ENCODE data around the gene ADAMTS12. TPM values are rescaled to one million over a fixed set of nuclear protein-coding genes. Genes with fewer than 3 reads are reported as not detected.

Gene ADAMTS12
- polyA plus RNA-seq, 4 donors, result 0.37 to 2.8 (median 0.54) TPM; not detected in 1

DNA sequence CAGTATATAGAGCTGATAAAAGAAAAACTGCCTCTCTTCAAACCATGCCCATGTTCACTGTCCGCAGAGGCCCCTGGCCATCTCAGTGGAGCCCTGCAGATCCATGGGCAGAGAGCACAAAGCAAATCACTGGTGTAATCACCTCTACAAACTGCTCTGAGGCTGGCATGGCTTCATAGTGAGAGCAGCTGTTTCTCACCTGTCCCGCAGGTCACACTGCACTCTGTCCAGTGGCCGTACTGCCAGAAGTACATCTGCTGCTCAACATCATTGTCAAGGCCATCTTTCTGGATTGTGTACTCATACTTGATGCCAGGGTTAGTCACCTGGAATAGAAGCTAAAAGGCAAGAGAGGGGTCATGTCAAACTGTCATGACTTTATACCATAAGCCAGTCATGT, 277.8 kb downstream of the ADAMTS12 start:
- H3K9me3 ChIP-seq (ENCODE audit: control insufficient read depth in 2 of 2, insufficient read depth in 1 of 2, low read depth in 1 of 2, low read length in 1 of 2), result no peaks in the 10 kb centered on the region
- no peak overlapping the region for H3K4me3 ChIP-seq (ENCODE audit: low read depth in 1 of 3, low read length in 3 of 3)
- 82 to 93% (median 89%) methylated on average over 3 of the region's 3 CpGs for WGBS, 3 donors
- no peak overlapping the region for H3K27ac ChIP-seq (ENCODE audit: low read depth in 1 of 3, low read length in 2 of 3)
- FAIRE-seq (no peak), DNase-seq (no peak)
- no peaks in the 10 kb centered on the region for H3K36me3 ChIP-seq (ENCODE audit: control insufficient read depth in 3 of 3, insufficient read depth in 2 of 3, low read depth in 1 of 3, low read length in 3 of 3)
- no peaks in the 10 kb centered on the region for H3K27me3 ChIP-seq (ENCODE audit: control insufficient read depth in 3 of 3, insufficient read depth in 3 of 3, low read length in 3 of 3)
- H3K4me1 ChIP-seq (ENCODE audit: control insufficient read depth in 3 of 3, insufficient read depth in 2 of 3, low read depth in 1 of 3, low read length in 2 of 3), result no peaks in the 10 kb centered on the region

DNA sequence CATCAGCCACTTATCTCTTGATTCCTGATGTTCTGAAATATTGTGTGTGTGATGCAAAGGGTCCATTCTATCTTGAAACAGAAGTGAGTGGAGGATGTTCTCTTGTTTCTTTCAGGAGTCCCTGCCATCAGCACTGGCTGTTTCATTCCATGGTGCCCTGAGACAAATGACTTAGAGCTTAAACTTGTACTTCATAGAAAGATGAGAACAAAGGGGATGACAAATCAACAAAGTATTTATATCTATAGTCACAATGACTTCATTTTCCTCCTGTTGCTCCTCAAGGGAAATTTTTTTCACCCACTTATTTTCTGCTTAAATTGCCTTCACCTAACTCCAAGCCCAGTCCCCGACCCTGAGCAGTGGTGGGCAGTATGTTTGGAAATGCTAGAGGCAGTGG, 279.4 kb downstream of the ADAMTS12 start:
- peaks cover 0 to 2% (median 0%) of the 10 kb centered on the region in 3 donors for H3K27me3 ChIP-seq (ENCODE audit: control insufficient read depth in 3 of 3, insufficient read depth in 3 of 3, low read length in 3 of 3)
- DNase-seq, result no peak
- no peaks in the 10 kb centered on the region for H3K36me3 ChIP-seq (ENCODE audit: control insufficient read depth in 3 of 3, insufficient read depth in 2 of 3, low read depth in 1 of 3, low read length in 3 of 3)
- H3K9me3 ChIP-seq (ENCODE audit: control insufficient read depth in 2 of 2, insufficient read depth in 1 of 2, low read depth in 1 of 2, low read length in 1 of 2), result no peaks in the 10 kb centered on the region
- no peaks in the 10 kb centered on the region for H3K4me1 ChIP-seq (ENCODE audit: control insufficient read depth in 3 of 3, insufficient read depth in 2 of 3, low read depth in 1 of 3, low read length in 2 of 3)
- no peak overlapping the region for H3K27ac ChIP-seq (ENCODE audit: low read depth in 1 of 3, low read length in 2 of 3)
- no peak for FAIRE-seq
- WGBS, 3 donors, result 44 to 81% (median 63%) methylated on average over 1 of the region's 1 CpG
- no peak overlapping the region for H3K4me3 ChIP-seq (ENCODE audit: low read depth in 1 of 3, low read length in 3 of 3)

DNA sequence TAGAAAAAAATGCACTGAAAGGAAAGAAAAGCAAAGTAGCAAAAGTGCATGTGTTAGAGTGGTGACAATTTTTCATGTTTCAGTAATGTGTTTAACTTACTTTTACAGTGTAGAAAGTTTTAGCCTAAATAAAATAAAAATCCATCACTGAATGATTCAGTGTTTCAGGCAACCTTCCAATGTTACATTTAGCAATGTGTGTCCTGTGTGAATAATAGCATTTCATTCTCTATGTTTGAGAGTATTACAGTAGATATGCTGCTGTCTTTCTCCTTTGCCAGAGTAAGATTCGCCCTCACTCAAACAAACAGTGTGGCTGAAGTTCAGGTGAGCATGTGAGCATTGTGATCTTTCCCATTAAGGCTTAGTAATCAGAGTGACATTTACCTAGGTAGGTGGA, 279.9 kb downstream of the ADAMTS12 start:
- 73 to 83% (median 73%) methylated on average over 1 of the region's 1 CpG for WGBS, 3 donors
- Histone ChIP-seq H3K36me3 (ENCODE audit: control insufficient read depth in 3 of 3, insufficient read depth in 2 of 3, low read depth in 1 of 3, low read length in 3 of 3) (no peaks in the 10 kb centered on the region), H3K4me3 (ENCODE audit: low read depth in 1 of 3, low read length in 3 of 3) (no peak overlapping the region), H3K9me3 (ENCODE audit: control insufficient read depth in 2 of 2, insufficient read depth in 1 of 2, low read depth in 1 of 2, low read length in 1 of 2) (no peaks in the 10 kb centered on the region), H3K4me1 (ENCODE audit: control insufficient read depth in 3 of 3, insufficient read depth in 2 of 3, low read depth in 1 of 3, low read length in 2 of 3) (no peaks in the 10 kb centered on the region), H3K27ac (ENCODE audit: low read depth in 1 of 3, low read length in 2 of 3) (no peak overlapping the region), H3K27me3 (ENCODE audit: control insufficient read depth in 3 of 3, insufficient read depth in 3 of 3, low read length in 3 of 3) (peaks cover 0 to 2% (median 0%) of the 10 kb centered on the region in 3 donors)
- DNase-seq (no peak), FAIRE-seq (no peak)

DNA sequence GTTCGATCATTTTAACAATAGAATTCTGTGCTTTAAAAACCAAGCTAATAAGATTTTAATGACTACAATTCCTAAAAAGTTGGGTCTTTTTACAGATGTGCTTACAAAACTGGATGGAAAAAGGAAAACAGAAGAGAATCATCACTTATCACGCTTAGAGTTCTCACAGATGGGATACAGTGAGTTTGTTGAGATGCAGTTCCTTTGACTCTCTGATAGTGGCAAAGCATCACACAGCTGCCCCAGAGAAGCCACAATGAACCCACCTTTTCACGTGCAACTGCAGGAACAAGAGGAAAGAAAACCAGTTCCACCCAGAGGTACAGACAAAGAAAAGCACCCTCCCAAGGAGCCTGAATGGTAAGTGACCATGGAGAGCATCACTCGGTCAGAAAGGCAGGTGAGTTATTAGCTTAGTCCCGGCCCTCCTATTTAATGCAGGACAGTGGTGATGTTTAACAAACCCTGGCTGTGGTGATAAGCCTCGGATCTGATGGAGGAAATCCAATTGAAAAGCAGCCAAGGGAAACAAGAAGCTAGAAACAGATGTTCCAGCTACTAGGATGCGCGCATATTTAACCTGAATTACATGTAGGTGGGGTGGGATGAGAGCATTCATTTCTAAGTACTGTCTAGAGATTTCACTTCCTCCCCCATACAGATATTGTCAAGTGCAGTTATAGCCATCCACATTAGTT, 283.3 kb downstream of the ADAMTS12 start:
- H3K27ac ChIP-seq (ENCODE audit: low read depth in 1 of 3, low read length in 2 of 3), result no peak overlapping the region
- no peaks in the 10 kb centered on the region for H3K36me3 ChIP-seq (ENCODE audit: control insufficient read depth in 3 of 3, insufficient read depth in 2 of 3, low read depth in 1 of 3, low read length in 3 of 3)
- H3K4me3 ChIP-seq (ENCODE audit: low read depth in 1 of 3, low read length in 3 of 3), result no peak overlapping the region
- H3K4me1 ChIP-seq (ENCODE audit: control insufficient read depth in 3 of 3, insufficient read depth in 2 of 3, low read depth in 1 of 3, low read length in 2 of 3), result no peaks in the 10 kb centered on the region
- FAIRE-seq, result no peak
- peaks cover 0 to 2% (median 0%) of the 10 kb centered on the region in 3 donors for H3K27me3 ChIP-seq (ENCODE audit: control insufficient read depth in 3 of 3, insufficient read depth in 3 of 3, low read length in 3 of 3)
- H3K9me3 ChIP-seq (ENCODE audit: control insufficient read depth in 2 of 2, insufficient read depth in 1 of 2, low read depth in 1 of 2, low read length in 1 of 2), result no peaks in the 10 kb centered on the region
- 49 to 60% (median 50%) methylated on average over 8 of the region's 8 CpGs for WGBS, 3 donors
- peak in 1 of 2 donors; percentile 0 for DNase-seq

DNA sequence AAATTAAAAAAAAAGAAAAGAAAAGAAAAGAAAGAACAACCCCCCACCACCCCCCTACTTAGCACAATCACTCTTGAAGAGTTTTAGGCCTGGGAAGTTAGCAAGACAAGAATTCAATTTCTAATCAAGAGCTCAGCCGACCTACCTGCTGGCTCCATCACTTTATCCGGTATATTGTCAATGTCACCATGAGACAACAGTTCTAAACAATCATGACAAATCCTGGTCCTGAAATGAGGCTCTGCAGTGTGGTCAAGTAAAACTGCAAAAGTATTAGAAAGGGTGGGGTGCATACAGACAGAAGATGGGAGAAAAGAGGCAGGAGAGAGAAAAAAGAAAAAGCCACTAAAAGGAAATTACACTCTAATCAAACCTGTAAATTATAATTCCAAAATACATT, 287.3 kb downstream of the ADAMTS12 start:
- FAIRE-seq (no peak), DNase-seq (no peak)
- Histone ChIP-seq H3K9me3 (ENCODE audit: control insufficient read depth in 2 of 2, insufficient read depth in 1 of 2, low read depth in 1 of 2, low read length in 1 of 2) (no peaks in the 10 kb centered on the region), H3K4me3 (ENCODE audit: low read depth in 1 of 3, low read length in 3 of 3) (no peak overlapping the region), H3K27me3 (ENCODE audit: control insufficient read depth in 3 of 3, insufficient read depth in 3 of 3, low read length in 3 of 3) (peaks cover 0 to 2% (median 0%) of the 10 kb centered on the region in 3 donors), H3K27ac (ENCODE audit: low read depth in 1 of 3, low read length in 2 of 3) (no peak overlapping the region), H3K4me1 (ENCODE audit: control insufficient read depth in 3 of 3, insufficient read depth in 2 of 3, low read depth in 1 of 3, low read length in 2 of 3) (no peaks in the 10 kb centered on the region), H3K36me3 (ENCODE audit: control insufficient read depth in 3 of 3, insufficient read depth in 2 of 3, low read depth in 1 of 3, low read length in 3 of 3) (no peaks in the 10 kb centered on the region)
- 82 to 95% (median 91%) methylated on average over 2 of the region's 2 CpGs for WGBS, 3 donors

DNA sequence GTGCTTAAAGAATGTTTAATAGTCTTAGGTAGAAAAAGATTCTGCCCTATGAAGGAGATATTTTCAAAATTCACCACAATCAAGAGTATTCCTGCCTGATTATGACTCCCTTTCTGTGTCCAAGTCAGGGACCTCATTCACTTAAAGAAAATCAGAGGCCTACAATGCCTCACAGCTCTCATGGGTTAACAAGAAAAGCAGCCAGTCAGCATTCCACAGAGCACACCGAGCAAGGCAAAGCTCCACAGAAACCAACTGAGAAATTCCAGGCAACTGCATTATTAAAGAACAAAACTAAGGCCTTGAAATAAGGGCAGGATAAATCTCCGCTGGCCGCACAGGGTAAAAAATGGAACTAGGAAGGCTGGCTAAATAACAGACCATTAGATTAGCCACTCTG, 289.9 kb downstream of the ADAMTS12 start:
- Histone ChIP-seq H3K4me1 (ENCODE audit: control insufficient read depth in 3 of 3, insufficient read depth in 2 of 3, low read depth in 1 of 3, low read length in 2 of 3) (no peaks in the 10 kb centered on the region), H3K4me3 (ENCODE audit: low read depth in 1 of 3, low read length in 3 of 3) (no peak overlapping the region), H3K27ac (ENCODE audit: low read depth in 1 of 3, low read length in 2 of 3) (no peak overlapping the region), H3K36me3 (ENCODE audit: control insufficient read depth in 3 of 3, insufficient read depth in 2 of 3, low read depth in 1 of 3, low read length in 3 of 3) (no peaks in the 10 kb centered on the region), H3K9me3 (ENCODE audit: control insufficient read depth in 2 of 2, insufficient read depth in 1 of 2, low read depth in 1 of 2, low read length in 1 of 2) (no peaks in the 10 kb centered on the region), H3K27me3 (ENCODE audit: control insufficient read depth in 3 of 3, insufficient read depth in 3 of 3, low read length in 3 of 3) (no peaks in the 10 kb centered on the region)
- DNase-seq (no peak), FAIRE-seq (no peak)
- 64 to 80% (median 71%) methylated on average over 3 of the region's 3 CpGs for WGBS, 3 donors

DNA sequence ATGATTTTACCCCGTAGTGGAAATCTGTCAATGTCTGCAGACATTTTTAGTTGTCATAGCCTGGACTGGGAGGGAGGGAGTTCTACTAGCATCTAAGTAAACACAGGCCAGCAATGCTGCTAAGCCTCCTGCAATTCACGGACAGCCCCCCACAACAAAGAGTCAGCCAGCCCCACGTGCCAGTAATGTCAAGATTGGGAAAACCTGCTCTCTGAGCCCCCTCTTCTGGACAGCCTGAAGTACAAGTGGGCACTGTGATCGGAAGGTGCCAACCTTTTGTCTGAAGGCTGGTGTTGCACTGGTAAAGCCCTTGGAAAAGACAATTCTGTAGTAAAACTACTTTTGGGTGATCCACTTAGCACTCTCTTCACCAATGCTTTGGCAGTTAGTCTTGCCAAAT, 296.5 kb downstream of the ADAMTS12 start:
- WGBS, 3 donors, result 50 to 70% (median 62%) methylated on average over 4 of the region's 4 CpGs
- no peak for DNase-seq

DNA sequence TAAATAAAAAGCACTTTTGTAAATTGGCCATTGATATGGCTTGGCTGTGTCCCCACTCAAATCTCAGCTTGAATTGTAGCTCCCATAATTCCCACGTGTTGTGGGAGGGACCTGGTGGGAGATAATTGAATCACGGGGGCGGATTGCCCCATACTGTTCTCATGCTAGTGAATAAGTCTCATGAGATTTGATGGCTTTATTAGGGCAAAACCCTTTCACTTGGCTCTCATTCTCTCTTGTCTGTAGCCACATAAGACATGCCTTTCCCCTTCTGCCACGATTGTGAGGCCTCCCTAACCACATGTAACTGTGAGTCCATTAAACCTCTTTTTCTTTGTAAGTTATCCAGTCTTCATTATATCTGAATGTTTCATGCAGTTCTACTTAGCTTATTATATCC, 297.8 kb downstream of the ADAMTS12 start:
- Histone ChIP-seq H3K4me1 (ENCODE audit: control insufficient read depth in 3 of 3, insufficient read depth in 2 of 3, low read depth in 1 of 3, low read length in 2 of 3) (no peaks in the 10 kb centered on the region), H3K36me3 (ENCODE audit: control insufficient read depth in 3 of 3, insufficient read depth in 2 of 3, low read depth in 1 of 3, low read length in 3 of 3) (no peaks in the 10 kb centered on the region), H3K4me3 (ENCODE audit: low read depth in 1 of 3, low read length in 3 of 3) (no peak overlapping the region), H3K27me3 (ENCODE audit: control insufficient read depth in 3 of 3, insufficient read depth in 3 of 3, low read length in 3 of 3) (no peaks in the 10 kb centered on the region), H3K9me3 (ENCODE audit: control insufficient read depth in 2 of 2, insufficient read depth in 1 of 2, low read depth in 1 of 2, low read length in 1 of 2) (no peaks in the 10 kb centered on the region), H3K27ac (ENCODE audit: low read depth in 1 of 3, low read length in 2 of 3) (no peak overlapping the region)
- FAIRE-seq, result no peak
- DNase-seq, result no peak
- 60 to 76% (median 66%) methylated on average over 4 of the region's 4 CpGs for WGBS, 3 donors

More for the DNA sequence above, 296.5 kb downstream of the ADAMTS12 start:
- Histone ChIP-seq H3K36me3 (ENCODE audit: control insufficient read depth in 3 of 3, insufficient read depth in 2 of 3, low read depth in 1 of 3, low read length in 3 of 3) (no peaks in the 10 kb centered on the region), H3K27ac (ENCODE audit: low read depth in 1 of 3, low read length in 2 of 3) (no peak overlapping the region), H3K27me3 (ENCODE audit: control insufficient read depth in 3 of 3, insufficient read depth in 3 of 3, low read length in 3 of 3) (no peaks in the 10 kb centered on the region), H3K4me1 (ENCODE audit: control insufficient read depth in 3 of 3, insufficient read depth in 2 of 3, low read depth in 1 of 3, low read length in 2 of 3) (no peaks in the 10 kb centered on the region), H3K9me3 (ENCODE audit: control insufficient read depth in 2 of 2, insufficient read depth in 1 of 2, low read depth in 1 of 2, low read length in 1 of 2) (no peaks in the 10 kb centered on the region), H3K4me3 (ENCODE audit: low read depth in 1 of 3, low read length in 3 of 3) (no peak overlapping the region)
- FAIRE-seq, result no peak

DNA sequence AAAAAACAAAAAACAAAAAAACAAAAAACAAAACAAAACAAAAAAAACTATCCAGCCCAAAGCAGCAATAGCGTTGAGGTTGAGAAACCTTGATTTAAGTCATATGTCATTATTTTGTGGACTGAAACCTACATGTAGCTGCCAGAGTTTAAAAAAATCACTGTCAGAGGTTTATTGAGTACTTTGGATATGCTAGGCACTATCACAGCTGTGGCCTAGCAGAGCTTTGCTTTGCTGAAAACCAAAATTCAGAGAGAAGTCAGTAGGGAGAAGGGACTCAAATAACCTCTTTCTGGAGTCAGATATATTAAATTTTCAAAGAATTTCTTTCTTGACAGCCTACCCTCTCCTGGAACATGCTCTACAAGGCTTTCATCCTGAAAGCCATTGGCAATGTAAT, 299.5 kb downstream of the ADAMTS12 start:
- H3K27me3 ChIP-seq (ENCODE audit: control insufficient read depth in 3 of 3, insufficient read depth in 3 of 3, low read length in 3 of 3), result no peaks in the 10 kb centered on the region
- no peaks in the 10 kb centered on the region for H3K4me1 ChIP-seq (ENCODE audit: control insufficient read depth in 3 of 3, insufficient read depth in 2 of 3, low read depth in 1 of 3, low read length in 2 of 3)
- FAIRE-seq, result no peak

More for the DNA sequence above, 299.5 kb downstream of the ADAMTS12 start:
- Histone ChIP-seq H3K4me3 (ENCODE audit: low read depth in 1 of 3, low read length in 3 of 3) (no peak overlapping the region), H3K9me3 (ENCODE audit: control insufficient read depth in 2 of 2, insufficient read depth in 1 of 2, low read depth in 1 of 2, low read length in 1 of 2) (no peaks in the 10 kb centered on the region), H3K27ac (ENCODE audit: low read depth in 1 of 3, low read length in 2 of 3) (no peak overlapping the region), H3K36me3 (ENCODE audit: control insufficient read depth in 3 of 3, insufficient read depth in 2 of 3, low read depth in 1 of 3, low read length in 3 of 3) (no peaks in the 10 kb centered on the region)
- WGBS, 3 donors, result 76 to 82% (median 81%) methylated on average over 1 of the region's 1 CpG
- no peak for DNase-seq
